Upper lobe of left lung (tissue), 4 donors: ENCODE results near the gene SLC22A2.

Experiments used
- CTCF ChIP-seq, 6 experiments: fragments of 450-650 bp in 4 of 6; fragments of 200-600 bp in 2 of 6; sonication (generic) in 2 of 6; IDR thresholded peaks; one replicate each; pipeline ENCODE4 v1.5.1; 2016 to 2019; ENCODE audit warnings: antibody characterized with exemption in 6 of 6
- POLR2A ChIP-seq, 4 donors: fragments of 450-650 bp; IDR thresholded peaks; one replicate each; pipeline ENCODE4 v1.5.1; 2016 to 2017; ENCODE audit warnings: antibody characterized with exemption in 4 of 4, mild to moderate bottlenecking in 2 of 4
- POLR2AphosphoS5 ChIP-seq, 2 donors: sonication (generic); formaldehyde crosslinking; IDR thresholded peaks; one replicate each; pipeline ENCODE4 v1.5.1; 2017; ENCODE audit warnings: antibody characterized with exemption in 2 of 2

GRCh38 chr6:160172704-160173103 lies 85.9 kb downstream of the SLC22A2 start:
- no peak for TF ChIP-seq CTCF (IDR thresholded peaks at IDR 0.05)
- no peak for TF ChIP-seq POLR2A (IDR thresholded peaks at IDR 0.05)
- no peak for TF ChIP-seq POLR2AphosphoS5 (IDR thresholded peaks at IDR 0.05)
